HL-60 (cell line): Measurements from ENCODE around the gene SCAI.

Experiments used
- DNase-seq, 2 experiments: peaks; one replicate each; pipeline ENCODE4 v3.0.0-alpha.2; 2010 to 2020; ENCODE audit warnings: low read depth in 1 of 2, low spot score in 1 of 2
- H3K27ac ChIP-seq: fragments of 250-450 bp; sonication (Bioruptor Pico); replicated peaks from 2 replicates; pipeline ENCODE4 v1.5.1; 2020; ENCODE audit warnings: mild to moderate bottlenecking, moderate library complexity
- H3K27me3 ChIP-seq: fragments of 250-450 bp; sonication (Bioruptor Pico); 2 replicates; pipeline ENCODE4 v1.5.1; 2021; ENCODE audit warnings: mild to moderate bottlenecking, moderate library complexity; ENCODE audit not compliant: insufficient read depth, poor library complexity, severe bottlenecking
- H3K4me3 ChIP-seq: replicated peaks from 2 replicates; pipeline ENCODE4 v1.5.1; 2011; ENCODE audit warnings: mild to moderate bottlenecking, control low read depth, low read length; ENCODE audit not compliant: insufficient read depth
- CTCF ChIP-seq: IDR thresholded peaks from one replicate; pipeline ENCODE4 v1.5.1; 2011; ENCODE audit warnings: low read length, control low read depth, inconsistent platforms; ENCODE audit not compliant: insufficient read depth
- GABPA ChIP-seq: IDR thresholded peaks from 2 replicates; pipeline ENCODE4 v1.6.1; 2012; ENCODE audit warnings: low read depth
- POLR2AphosphoS5 ChIP-seq: IDR thresholded peaks from 2 replicates; pipeline ENCODE4 v1.6.1; 2012; ENCODE audit warnings: low read depth
- REST ChIP-seq: IDR thresholded peaks from 2 replicates; pipeline ENCODE4 v1.6.1; 2012; ENCODE audit warnings: low read depth; ENCODE audit not compliant: insufficient replicate concordance
- SPI1 ChIP-seq: IDR thresholded peaks from 2 replicates; pipeline ENCODE4 v1.6.1; 2012; ENCODE audit warnings: low read depth, mild to moderate bottlenecking, borderline replicate concordance

SCAI gene

GRCh38 chr9:125106285-125106893 lies 36.9 kb downstream of the SCAI start:
- Histone ChIP-seq H3K27me3 (no peaks in the 10 kb centered on the region), H3K4me3 (no peak overlapping the region), H3K27ac (no peak overlapping the region)
- DNase-seq = no peak
- TF ChIP-seq POLR2AphosphoS5 = no peak

GRCh38 chr9:125103770-125104460 lies 39.4 kb downstream of the SCAI start:
- Histone ChIP-seq H3K27ac (no peak overlapping the region), H3K4me3 (no peak overlapping the region), H3K27me3 (no peaks in the 10 kb centered on the region)
- DNase-seq = no peak
- TF ChIP-seq POLR2AphosphoS5 (no peak), SPI1 (no peak), GABPA (no peak), REST (no peak), CTCF (no peak)

GRCh38 chr9:125103021-125103420 lies 40.3 kb downstream of the SCAI start:
- TF ChIP-seq SPI1 (no peak), REST (no peak)
- Histone ChIP-seq H3K4me3 (no peak overlapping the region), H3K27ac (no peak overlapping the region), H3K27me3 (no peaks in the 10 kb centered on the region)
- no peak for DNase-seq

- Histone ChIP-seq H3K27me3 (no peaks in the 10 kb centered on the region), H3K4me3 (no peak overlapping the region), H3K27ac (no peak overlapping the region)
- no peak for DNase-seq
- TF ChIP-seq REST (no peak), SPI1 (no peak), GABPA (no peak), POLR2AphosphoS5 (no peak)
Observed at GRCh38 chr9:125100822-125101221, 42.5 kb downstream of the SCAI start.
